Esophagus squamous epithelium (tissue), 5 donors: ENCODE data around the gene RPRD2. TPM values are rescaled to one million over a fixed set of nuclear protein-coding genes. Genes with fewer than 3 reads are reported as not detected.

Source experiments
- DNase-seq: peaks from one replicate; lab custom pipeline; 2025; lab: John Stamatoyannopoulos, UW
- H3K27ac ChIP-seq, 4 donors: fragments of 200-600 bp; sonication (generic); one replicate each; pipeline ENCODE4 v1.5.1; 2016 to 2019; ENCODE audit warnings: mild to moderate bottlenecking in 1 of 4
- H3K27me3 ChIP-seq, 4 donors: fragments of 200-600 bp; sonication (generic); 1 replicate in 3 of 4; 2 replicates in 1 of 4; pipeline versions ENCODE4 v1.5.1 to v1.6.0; 2017 to 2021; ENCODE audit warnings: antibody characterized with exemption in 1 of 4
- H3K36me3 ChIP-seq, 3 donors: fragments of 200-600 bp; sonication (generic); one replicate each; pipeline ENCODE4 v1.5.1; 2016 to 2019
- H3K4me1 ChIP-seq, 3 donors: fragments of 200-600 bp; sonication (generic); one replicate each; pipeline ENCODE4 v1.5.1; 2017 to 2019
- H3K4me3 ChIP-seq, 4 donors: fragments of 200-600 bp; sonication (generic); 1 replicate in 3 of 4; 2 replicates in 1 of 4; pipeline ENCODE4 v1.5.1; 2016 to 2019; ENCODE audit warnings: mild to moderate bottlenecking in 2 of 4, moderate library complexity in 1 of 4
- H3K9me3 ChIP-seq, 3 donors: fragments of 200-600 bp; sonication (generic); one replicate each; pipeline ENCODE4 v1.5.1; 2016 to 2019
- CTCF ChIP-seq, 6 experiments: fragments of 450-650 bp in 4 of 6; fragments of 200-600 bp in 2 of 6; sonication (generic) in 2 of 6; IDR thresholded peaks; one replicate each; pipeline ENCODE4 v1.5.1; 2016 to 2019; ENCODE audit warnings: antibody characterized with exemption in 6 of 6, mild to moderate bottlenecking in 4 of 6, moderate library complexity in 4 of 6
- POLR2A ChIP-seq, 4 donors: fragments of 450-650 bp; IDR thresholded peaks; one replicate each; pipeline ENCODE4 v1.6.1; 2017; ENCODE audit warnings: antibody characterized with exemption in 4 of 4, mild to moderate bottlenecking in 4 of 4, moderate library complexity in 3 of 4
- WGBS, 2 donors: methylation state at CpG; one replicate each; pipeline ENCODE4 v1.1.5; 2018; 5-methylcytosine and 5-hydroxymethylcytosine counted together
- intact Hi-C: fragments of 100-400 bp; cut with DNase I; formaldehyde crosslinking; loops from one replicate; pipeline ENCODE4 v1.15.0; 2022
- total RNA-seq, 4 donors: library from RNA; depleted of rRNA; stranded (reverse); fragments of >200 nt; gene quantifications; one replicate each; pipeline ENCODE4 v1.1.0, GENCODE V29; 2016
- donor health status: DM: yes; HTN: yes; CAD: no.

Gene RPRD2
- total RNA-seq, 4 donors from 2014 or later: 14.7 to 17.9 (median 15.2) TPM

DNA sequence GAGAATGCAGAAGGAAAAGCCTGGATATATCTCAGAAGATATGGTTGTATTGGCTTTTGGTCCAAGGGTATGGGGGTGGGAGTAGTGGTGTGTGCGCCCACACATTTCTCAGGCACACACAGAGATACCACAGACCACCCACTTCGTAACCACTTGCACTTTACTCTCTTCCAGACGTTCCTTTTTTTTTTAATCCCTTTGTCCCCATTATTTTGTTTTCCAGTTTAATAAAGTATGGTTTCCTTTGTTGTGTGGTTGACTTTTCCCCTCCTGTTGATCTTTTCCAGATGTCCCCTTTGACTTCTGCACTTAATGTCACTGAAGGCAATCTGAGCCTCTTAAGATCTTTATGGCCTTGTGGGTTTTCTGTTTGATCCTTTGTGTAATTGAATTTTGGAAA, 112.8 kb downstream of the RPRD2 start:
- Histone ChIP-seq H3K27ac (peak overlapping the region in 3 of 4 donors; percentile 69 to 85 (median 78)), H3K27me3 (no peaks in the 10 kb centered on the region), H3K4me1 (peaks cover 3 to 49% (median 4%) of the 10 kb centered on the region in 3 donors), H3K9me3 (no peaks in the 10 kb centered on the region), H3K36me3 (peaks cover 8 to 24% (median 10%) of the 10 kb centered on the region in 3 donors), H3K4me3 (no peak overlapping the region)
- intact Hi-C loops: no loop called here
- 67 to 73% methylated on average over 3 of the region's 3 CpGs for WGBS, 2 donors
- no peak for DNase-seq
- TF ChIP-seq CTCF (IDR thresholded peaks at IDR 0.05): no peak
- TF ChIP-seq POLR2A (IDR thresholded peaks at IDR 0.05): no peak

GRCh38 chr1:150477320-150477719, 113.4 kb downstream of the RPRD2 start:
- H3K4me1 ChIP-seq: peaks cover 3 to 49% (median 4%) of the 10 kb centered on the region in 3 donors
- intact Hi-C loops: no loop called here
- H3K36me3 ChIP-seq: peaks cover 5 to 18% (median 5%) of the 10 kb centered on the region in 3 donors
- no peak for DNase-seq
- H3K27me3 ChIP-seq: no peaks in the 10 kb centered on the region
- no peaks in the 10 kb centered on the region for H3K9me3 ChIP-seq
- WGBS, 2 donors: 50 to 63% methylated on average over 1 of the region's 1 CpG
- peak overlapping the region; percentile 36 to 85 (median 74) for H3K27ac ChIP-seq
- TF ChIP-seq POLR2A (IDR thresholded peaks at IDR 0.05) (no peak), CTCF (IDR thresholded peaks at IDR 0.05) (no peak)
- no peak overlapping the region for H3K4me3 ChIP-seq

GRCh38 chr1:150477733-150478132, 113.8 kb downstream of the RPRD2 start:
- Histone ChIP-seq H3K4me3 (no peak overlapping the region), H3K4me1 (peaks cover 3 to 49% (median 4%) of the 10 kb centered on the region in 3 donors), H3K27ac (peak overlapping the region; percentile 55 to 85 (median 74)), H3K27me3 (no peaks in the 10 kb centered on the region), H3K36me3 (peaks cover under 1 to 14% (median under 1%) of the 10 kb centered on the region in 3 donors), H3K9me3 (no peaks in the 10 kb centered on the region)
- DNase-seq: no peak
- WGBS, 2 donors: 38 to 43% methylated on average over 4 of the region's 4 CpGs
- TF ChIP-seq CTCF (IDR thresholded peaks at IDR 0.05) (no peak), POLR2A (IDR thresholded peaks at IDR 0.05) (no peak)
- intact Hi-C loops: no loop called here

- Histone ChIP-seq H3K36me3 (peaks cover 0 to 2% (median 0%) of the 10 kb centered on the region in 3 donors), H3K27me3 (no peaks in the 10 kb centered on the region), H3K9me3 (no peaks in the 10 kb centered on the region), H3K4me1 (peaks cover 3 to 44% (median 4%) of the 10 kb centered on the region in 3 donors), H3K27ac (peak overlapping the region in 3 of 4 donors; percentile 69 to 85 (median 78)), H3K4me3 (no peak overlapping the region)
- no peak for DNase-seq
- TF ChIP-seq CTCF (IDR thresholded peaks at IDR 0.05) (no peak), POLR2A (IDR thresholded peaks at IDR 0.05) (no peak)
- 61 to 70% methylated on average over 4 of the region's 4 CpGs for WGBS, 2 donors
- intact Hi-C loops: no loop called here
These were observed 115.4 kb downstream of the RPRD2 start for GRCh38 chr1:150479370-150479769.

DNA sequence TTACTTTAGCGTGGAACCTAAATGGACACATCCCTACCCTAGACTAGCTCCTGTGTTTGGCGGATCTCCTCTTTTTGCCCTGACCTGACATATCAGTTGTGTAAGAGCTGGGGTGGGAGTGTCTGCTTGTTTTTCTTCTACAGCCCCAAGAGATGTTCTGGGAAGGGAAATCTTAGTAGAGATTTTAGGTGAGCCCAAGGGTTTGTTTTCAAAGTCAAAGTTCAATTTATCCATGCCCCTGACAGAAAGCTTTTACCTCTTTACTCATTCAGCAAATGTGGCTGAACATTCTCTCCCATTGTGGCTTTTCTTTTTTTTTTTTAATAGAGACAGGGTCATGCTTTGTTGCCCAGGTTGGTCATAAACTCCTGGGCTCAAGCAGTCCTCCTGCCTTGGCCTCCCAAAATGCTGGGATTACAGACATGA, 116.0 kb downstream of the RPRD2 start:
- WGBS, 2 donors: 47 to 48% methylated on average over 2 of the region's 2 CpGs
- Histone ChIP-seq H3K4me3 (no peak overlapping the region), H3K4me1 (peaks cover 3 to 48% (median 4%) of the 10 kb centered on the region in 3 donors), H3K9me3 (no peaks in the 10 kb centered on the region), H3K27me3 (no peaks in the 10 kb centered on the region), H3K36me3 (no peaks in the 10 kb centered on the region), H3K27ac (peak overlapping the region in 3 of 4 donors; percentile 46 to 85 (median 78))
- DNase-seq: no peak
- intact Hi-C loops: no loop called here
- TF ChIP-seq CTCF (IDR thresholded peaks at IDR 0.05) (no peak), POLR2A (IDR thresholded peaks at IDR 0.05) (no peak)
